Measurements from ENCODE around the gene KNDC1.

Gene KNDC1

DNA sequence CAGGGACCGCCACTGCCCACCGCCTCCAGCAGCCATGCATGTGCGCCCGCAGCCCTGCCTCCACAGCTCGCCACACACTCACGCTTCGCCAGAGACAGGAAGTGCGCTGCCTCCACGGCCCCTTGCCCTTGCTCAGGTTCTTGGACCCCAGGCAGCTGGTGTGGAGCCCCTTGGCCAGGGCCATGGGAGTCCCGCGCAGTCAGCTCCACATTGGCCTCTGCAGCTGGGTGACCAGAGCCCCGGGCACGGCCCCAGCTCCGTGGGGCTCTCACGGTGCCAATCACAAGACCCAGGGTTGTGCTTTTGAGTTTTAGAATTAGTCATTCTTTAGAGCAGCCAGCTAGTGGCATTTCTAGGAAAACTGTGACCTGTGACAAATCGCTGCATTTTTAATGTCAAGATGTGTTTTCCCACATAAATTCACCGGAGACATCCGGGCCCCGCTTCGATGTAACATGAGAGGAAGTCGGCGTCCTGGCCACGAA lies 65.7 kb downstream of the KNDC1 start:
- ChIA-PET CTCF (no interaction called here), POLR2A (no interaction called here)
- no peak overlapping the region for H3K27ac ChIP-seq (ENCODE audit: extremely low read depth, low read depth, low read length)
- no peak overlapping the region for H3K4me3 ChIP-seq (ENCODE audit: low read depth, low read length)
- no peaks in the 10 kb centered on the region for H3K36me3 ChIP-seq (ENCODE audit: control insufficient read depth in 2 of 2, insufficient read depth in 1 of 2, low read length in 2 of 2)
- no peaks in the 10 kb centered on the region for H3K4me1 ChIP-seq (ENCODE audit: control insufficient read depth, insufficient read depth, low read length)
- TF ChIP-seq ZNF133 (tag by site-specific recombination; IDR thresholded peaks at IDR 0.05) (no peak), ZNF510 (tag by site-specific recombination; IDR thresholded peaks at IDR 0.05; ENCODE audit: insufficient replicate concordance) (no peak), ZNF37A (tag by site-specific recombination; IDR thresholded peaks at IDR 0.05) (no peak), GLI2 (tag by site-specific recombination; IDR thresholded peaks at IDR 0.05; ENCODE audit: borderline replicate concordance, low read depth) (no peak), ZNF19 (tag by site-specific recombination; IDR thresholded peaks at IDR 0.05; ENCODE audit: low read depth) (no peak), ZNF521 (tag by site-specific recombination; IDR thresholded peaks at IDR 0.05) (no peak), ZNF660 (tag by site-specific recombination; IDR thresholded peaks at IDR 0.05) (no peak), ZNF768 (tag by site-specific recombination; IDR thresholded peaks at IDR 0.05) (no peak), KLF8 (tag by site-specific recombination; IDR thresholded peaks at IDR 0.05) (no peak), ZBTB7A (tag by site-specific recombination; IDR thresholded peaks at IDR 0.05; ENCODE audit: low read depth) (no peak), ZSCAN23 (tag by site-specific recombination; IDR thresholded peaks at IDR 0.05) (no peak), ZBTB1 (tag by site-specific recombination; IDR thresholded peaks at IDR 0.05) (no peak), ZNF548 (tag by site-specific recombination; IDR thresholded peaks at IDR 0.05) (no peak)
- TF ChIP-seq, protein P1, sequence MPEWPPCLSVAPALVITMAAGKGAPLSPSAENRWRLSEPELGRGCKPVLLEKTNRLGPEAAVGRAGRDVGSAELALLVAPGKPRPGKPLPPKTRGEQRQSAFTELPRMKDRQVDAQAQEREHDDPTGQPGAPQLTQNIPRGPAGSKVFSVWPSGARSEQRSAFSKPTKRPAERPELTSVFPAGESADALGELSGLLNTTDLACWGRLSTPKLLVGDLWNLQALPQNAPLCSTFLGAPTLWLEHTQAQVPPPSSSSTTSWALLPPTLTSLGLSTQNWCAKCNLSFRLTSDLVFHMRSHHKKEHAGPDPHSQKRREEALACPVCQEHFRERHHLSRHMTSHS (tag by site-specific recombination; IDR thresholded peaks at IDR 0.05): no peak
- TF ChIP-seq, protein P2, sequence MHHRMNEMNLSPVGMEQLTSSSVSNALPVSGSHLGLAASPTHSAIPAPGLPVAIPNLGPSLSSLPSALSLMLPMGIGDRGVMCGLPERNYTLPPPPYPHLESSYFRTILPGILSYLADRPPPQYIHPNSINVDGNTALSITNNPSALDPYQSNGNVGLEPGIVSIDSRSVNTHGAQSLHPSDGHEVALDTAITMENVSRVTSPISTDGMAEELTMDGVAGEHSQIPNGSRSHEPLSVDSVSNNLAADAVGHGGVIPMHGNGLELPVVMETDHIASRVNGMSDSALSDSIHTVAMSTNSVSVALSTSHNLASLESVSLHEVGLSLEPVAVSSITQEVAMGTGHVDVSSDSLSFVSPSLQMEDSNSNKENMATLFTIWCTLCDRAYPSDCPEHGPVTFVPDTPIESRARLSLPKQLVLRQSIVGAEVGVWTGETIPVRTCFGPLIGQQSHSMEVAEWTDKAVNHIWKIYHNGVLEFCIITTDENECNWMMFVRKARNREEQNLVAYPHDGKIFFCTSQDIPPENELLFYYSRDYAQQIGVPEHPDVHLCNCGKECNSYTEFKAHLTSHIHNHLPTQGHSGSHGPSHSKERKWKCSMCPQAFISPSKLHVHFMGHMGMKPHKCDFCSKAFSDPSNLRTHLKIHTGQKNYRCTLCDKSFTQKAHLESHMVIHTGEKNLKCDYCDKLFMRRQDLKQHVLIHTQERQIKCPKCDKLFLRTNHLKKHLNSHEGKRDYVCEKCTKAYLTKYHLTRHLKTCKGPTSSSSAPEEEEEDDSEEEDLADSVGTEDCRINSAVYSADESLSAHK (tag by site-specific recombination; IDR thresholded peaks at IDR 0.05): no peak
- TF ChIP-seq, protein P3, sequence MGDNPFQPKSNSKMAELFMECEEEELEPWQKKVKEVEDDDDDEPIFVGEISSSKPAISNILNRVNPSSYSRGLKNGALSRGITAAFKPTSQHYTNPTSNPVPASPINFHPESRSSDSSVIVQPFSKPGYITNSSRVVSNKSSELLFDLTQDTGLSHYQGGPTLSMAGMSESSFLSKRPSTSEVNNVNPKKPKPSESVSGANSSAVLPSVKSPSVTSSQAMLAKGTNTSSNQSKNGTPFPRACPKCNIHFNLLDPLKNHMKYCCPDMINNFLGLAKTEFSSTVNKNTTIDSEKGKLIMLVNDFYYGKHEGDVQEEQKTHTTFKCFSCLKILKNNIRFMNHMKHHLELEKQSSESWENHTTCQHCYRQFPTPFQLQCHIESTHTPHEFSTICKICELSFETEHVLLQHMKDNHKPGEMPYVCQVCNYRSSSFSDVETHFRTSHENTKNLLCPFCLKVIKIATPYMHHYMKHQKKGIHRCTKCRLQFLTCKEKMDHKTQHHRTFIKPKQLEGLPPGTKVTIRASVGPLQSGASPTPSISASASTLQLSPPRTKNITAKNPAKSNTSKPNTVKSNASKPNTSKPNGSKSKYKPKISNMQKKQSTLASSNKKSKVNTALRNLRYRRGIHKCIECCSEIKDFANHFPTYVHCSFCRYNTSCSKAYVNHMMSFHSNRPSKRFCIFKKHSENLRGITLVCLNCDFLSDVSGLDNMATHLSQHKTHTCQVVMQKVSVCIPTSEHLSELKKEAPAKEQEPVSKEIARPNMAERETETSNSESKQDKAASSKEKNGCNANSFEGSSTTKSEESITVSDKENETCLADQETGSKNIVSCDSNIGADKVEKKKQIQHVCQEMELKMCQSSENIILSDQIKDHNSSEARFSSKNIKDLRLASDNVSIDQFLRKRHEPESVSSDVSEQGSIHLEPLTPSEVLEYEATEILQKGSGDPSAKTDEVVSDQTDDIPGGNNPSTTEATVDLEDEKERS (tag by site-specific recombination; IDR thresholded peaks at IDR 0.05): no peak
- TF ChIP-seq, protein P4, sequence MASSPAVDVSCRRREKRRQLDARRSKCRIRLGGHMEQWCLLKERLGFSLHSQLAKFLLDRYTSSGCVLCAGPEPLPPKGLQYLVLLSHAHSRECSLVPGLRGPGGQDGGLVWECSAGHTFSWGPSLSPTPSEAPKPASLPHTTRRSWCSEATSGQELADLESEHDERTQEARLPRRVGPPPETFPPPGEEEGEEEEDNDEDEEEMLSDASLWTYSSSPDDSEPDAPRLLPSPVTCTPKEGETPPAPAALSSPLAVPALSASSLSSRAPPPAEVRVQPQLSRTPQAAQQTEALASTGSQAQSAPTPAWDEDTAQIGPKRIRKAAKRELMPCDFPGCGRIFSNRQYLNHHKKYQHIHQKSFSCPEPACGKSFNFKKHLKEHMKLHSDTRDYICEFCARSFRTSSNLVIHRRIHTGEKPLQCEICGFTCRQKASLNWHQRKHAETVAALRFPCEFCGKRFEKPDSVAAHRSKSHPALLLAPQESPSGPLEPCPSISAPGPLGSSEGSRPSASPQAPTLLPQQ (tag by site-specific recombination; IDR thresholded peaks at IDR 0.05): no peak
- TF ChIP-seq, protein P5, sequence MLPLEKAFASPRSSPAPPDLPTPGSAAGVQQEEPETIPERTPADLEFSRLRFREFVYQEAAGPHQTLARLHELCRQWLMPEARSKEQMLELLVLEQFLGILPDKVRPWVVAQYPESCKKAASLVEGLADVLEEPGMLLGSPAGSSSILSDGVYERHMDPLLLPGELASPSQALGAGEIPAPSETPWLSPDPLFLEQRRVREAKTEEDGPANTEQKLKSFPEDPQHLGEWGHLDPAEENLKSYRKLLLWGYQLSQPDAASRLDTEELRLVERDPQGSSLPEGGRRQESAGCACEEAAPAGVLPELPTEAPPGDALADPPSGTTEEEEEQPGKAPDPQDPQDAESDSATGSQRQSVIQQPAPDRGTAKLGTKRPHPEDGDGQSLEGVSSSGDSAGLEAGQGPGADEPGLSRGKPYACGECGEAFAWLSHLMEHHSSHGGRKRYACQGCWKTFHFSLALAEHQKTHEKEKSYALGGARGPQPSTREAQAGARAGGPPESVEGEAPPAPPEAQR (tag by site-specific recombination; IDR thresholded peaks at IDR 0.05): no peak
- TF ChIP-seq, protein P6, sequence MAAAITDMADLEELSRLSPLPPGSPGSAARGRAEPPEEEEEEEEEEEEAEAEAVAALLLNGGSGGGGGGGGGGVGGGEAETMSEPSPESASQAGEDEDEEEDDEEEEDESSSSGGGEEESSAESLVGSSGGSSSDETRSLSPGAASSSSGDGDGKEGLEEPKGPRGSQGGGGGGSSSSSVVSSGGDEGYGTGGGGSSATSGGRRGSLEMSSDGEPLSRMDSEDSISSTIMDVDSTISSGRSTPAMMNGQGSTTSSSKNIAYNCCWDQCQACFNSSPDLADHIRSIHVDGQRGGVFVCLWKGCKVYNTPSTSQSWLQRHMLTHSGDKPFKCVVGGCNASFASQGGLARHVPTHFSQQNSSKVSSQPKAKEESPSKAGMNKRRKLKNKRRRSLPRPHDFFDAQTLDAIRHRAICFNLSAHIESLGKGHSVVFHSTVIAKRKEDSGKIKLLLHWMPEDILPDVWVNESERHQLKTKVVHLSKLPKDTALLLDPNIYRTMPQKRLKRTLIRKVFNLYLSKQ (tag by site-specific recombination; IDR thresholded peaks at IDR 0.05; ENCODE audit: borderline replicate concordance): no peak
- TF ChIP-seq, protein P7, sequence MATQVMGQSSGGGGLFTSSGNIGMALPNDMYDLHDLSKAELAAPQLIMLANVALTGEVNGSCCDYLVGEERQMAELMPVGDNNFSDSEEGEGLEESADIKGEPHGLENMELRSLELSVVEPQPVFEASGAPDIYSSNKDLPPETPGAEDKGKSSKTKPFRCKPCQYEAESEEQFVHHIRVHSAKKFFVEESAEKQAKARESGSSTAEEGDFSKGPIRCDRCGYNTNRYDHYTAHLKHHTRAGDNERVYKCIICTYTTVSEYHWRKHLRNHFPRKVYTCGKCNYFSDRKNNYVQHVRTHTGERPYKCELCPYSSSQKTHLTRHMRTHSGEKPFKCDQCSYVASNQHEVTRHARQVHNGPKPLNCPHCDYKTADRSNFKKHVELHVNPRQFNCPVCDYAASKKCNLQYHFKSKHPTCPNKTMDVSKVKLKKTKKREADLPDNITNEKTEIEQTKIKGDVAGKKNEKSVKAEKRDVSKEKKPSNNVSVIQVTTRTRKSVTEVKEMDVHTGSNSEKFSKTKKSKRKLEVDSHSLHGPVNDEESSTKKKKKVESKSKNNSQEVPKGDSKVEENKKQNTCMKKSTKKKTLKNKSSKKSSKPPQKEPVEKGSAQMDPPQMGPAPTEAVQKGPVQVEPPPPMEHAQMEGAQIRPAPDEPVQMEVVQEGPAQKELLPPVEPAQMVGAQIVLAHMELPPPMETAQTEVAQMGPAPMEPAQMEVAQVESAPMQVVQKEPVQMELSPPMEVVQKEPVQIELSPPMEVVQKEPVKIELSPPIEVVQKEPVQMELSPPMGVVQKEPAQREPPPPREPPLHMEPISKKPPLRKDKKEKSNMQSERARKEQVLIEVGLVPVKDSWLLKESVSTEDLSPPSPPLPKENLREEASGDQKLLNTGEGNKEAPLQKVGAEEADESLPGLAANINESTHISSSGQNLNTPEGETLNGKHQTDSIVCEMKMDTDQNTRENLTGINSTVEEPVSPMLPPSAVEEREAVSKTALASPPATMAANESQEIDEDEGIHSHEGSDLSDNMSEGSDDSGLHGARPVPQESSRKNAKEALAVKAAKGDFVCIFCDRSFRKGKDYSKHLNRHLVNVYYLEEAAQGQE (tag by site-specific recombination; IDR thresholded peaks at IDR 0.05): no peak
- no peaks in the 10 kb centered on the region for H3K9me3 ChIP-seq (ENCODE audit: control insufficient read depth, insufficient read depth, low read depth, low read length)
